A549 (cell line): ENCODE results near the gene IL5RA. TPM values are rescaled to one million over a fixed set of nuclear protein-coding genes. Genes with fewer than 3 reads are reported as not detected.

Source experiments
- ATAC-seq, 2 experiments: fragments of 200-7000 bp in 1 of 2; fragments of >200 bp in 1 of 2; cut with Nextera tagmentation in 1 of 2; cut with Tn5 transposase in 1 of 2; 3 replicates each; pipeline versions ENCODE4 v1.8.0 to v1.9.1; 2018 to 2020; ENCODE audit warnings: mild to moderate bottlenecking in 1 of 2, moderate library complexity in 1 of 2
- CTCF ChIA-PET: fragments of 300-600 bp; sonication (Branson Sonifier 250); formaldehyde crosslinking; extraction: SDS; loops from one replicate; lab custom pipeline; 2021; ENCODE audit warnings: antibody characterized with exemption, inconsistent platforms; lab: Yijun Ruan, JAX
- POLR2A ChIA-PET: fragments of 350-600 bp; formaldehyde crosslinking; extraction: SDS; loops from one replicate; lab custom pipeline; 2021; ENCODE audit warnings: antibody characterized with exemption, inconsistent platforms; lab: Yijun Ruan, JAX
- DNase-seq, 2 experiments: peaks; one replicate each; pipeline versions ENCODE4 v3.0.0 to v3.0.0-alpha.2; 2011 to 2016; ENCODE audit warnings: low read depth in 1 of 2, low spot score in 1 of 2
- FAIRE-seq: peaks from 2 replicates; lab custom pipeline; 2011; peaks lifted over from hg19 to GRCh38; lab: Jason Lieb, UNC
- H3K27ac ChIP-seq, 2 experiments: fragments of >200 bp; sonication (Bioruptor Twin); formaldehyde crosslinking; 3 replicates each; pipeline ENCODE4 v1.5.1; 2016 to 2017
- H3K4me1 ChIP-seq: fragments of >200 bp; sonication (Bioruptor Twin); formaldehyde crosslinking; 3 replicates; pipeline ENCODE4 v1.6.1; 2016
- H3K4me2 ChIP-seq: fragments of >200 bp; sonication (Bioruptor Twin); formaldehyde crosslinking; 3 replicates; pipeline ENCODE4 v1.6.1; 2016
- H3K4me3 ChIP-seq: fragments of >200 bp; sonication (Bioruptor Twin); formaldehyde crosslinking; 3 replicates; pipeline ENCODE4 v1.5.1; 2016
- H3K9me3 ChIP-seq: fragments of >200 bp; sonication (Bioruptor Twin); formaldehyde crosslinking; 3 replicates; pipeline ENCODE4 v1.6.1; 2016
- CBX2 ChIP-seq: fragments of 200-600 bp; sonication (generic); IDR thresholded peaks from 2 replicates; pipeline ENCODE4 v1.6.1; 2016; ENCODE audit warnings: low read depth, mild to moderate bottlenecking, borderline replicate concordance
- CBX8 ChIP-seq: fragments of 200-600 bp; sonication (generic); IDR thresholded peaks from 2 replicates; pipeline ENCODE4 v1.6.1; 2016
- CHD2 ChIP-seq: fragments of 150-350 bp; IDR thresholded peaks from 2 replicates; pipeline ENCODE4 v1.6.1; 2014; ENCODE audit warnings: low read length; ENCODE audit not compliant: partially characterized antibody
- EP300 ChIP-seq, 2 experiments: fragments of >200 bp; sonication (Bioruptor Twin); formaldehyde crosslinking; IDR thresholded peaks; 2 replicates in 1 of 2; 3 replicates in 1 of 2; pipeline ENCODE4 v1.6.1; 2016 to 2017
- HOXA7 ChIP-seq: fragments of 250-450 bp; sonication (Bioruptor Pico); IDR thresholded peaks from 2 replicates; pipeline ENCODE4 v1.5.0; 2020; ENCODE audit warnings: mild to moderate bottlenecking, moderate library complexity
- HOXB13 ChIP-seq: fragments of 250-450 bp; sonication (Bioruptor Pico); IDR thresholded peaks from 2 replicates; pipeline ENCODE4 v1.5.0; 2020; ENCODE audit warnings: low read depth, mild to moderate bottlenecking, moderate library complexity
- HOXB5 ChIP-seq: fragments of 250-450 bp; sonication (Bioruptor Pico); IDR thresholded peaks from 2 replicates; pipeline ENCODE4 v1.5.0; 2020; ENCODE audit warnings: mild to moderate bottlenecking, moderate library complexity
- JUNB ChIP-seq: fragments of >200 bp; sonication (Bioruptor Twin); formaldehyde crosslinking; IDR thresholded peaks from 2 replicates; pipeline ENCODE4 v1.6.1; 2016
- KDM1A ChIP-seq: fragments of 200-600 bp; sonication (generic); IDR thresholded peaks from 2 replicates; pipeline ENCODE4 v1.6.1; 2016; ENCODE audit warnings: low read depth, mild to moderate bottlenecking
- KDM5A ChIP-seq: fragments of 200-600 bp; sonication (generic); IDR thresholded peaks from 2 replicates; pipeline ENCODE4 v1.6.1; 2016; ENCODE audit warnings: antibody characterized with exemption, mild to moderate bottlenecking
- MYC ChIP-seq: IDR thresholded peaks from 2 replicates; pipeline ENCODE4 v1.6.1; 2012; ENCODE audit warnings: mild to moderate bottlenecking, inconsistent platforms, low read length, improper control_type of control experiment, borderline replicate concordance
- NR3C1 ChIP-seq: fragments of >200 bp; sonication (Bioruptor Twin); formaldehyde crosslinking; IDR thresholded peaks from 3 replicates; pipeline ENCODE4 v1.6.1; 2017
- SMC3 ChIP-seq: fragments of >200 bp; sonication (Bioruptor Twin); formaldehyde crosslinking; IDR thresholded peaks from 3 replicates; pipeline ENCODE4 v1.6.1; 2018; ENCODE audit warnings: inconsistent platforms
- SREBF2 ChIP-seq: fragments of 450-650 bp; IDR thresholded peaks from 2 replicates; pipeline ENCODE4 v1.6.1; 2014; ENCODE audit warnings: mild to moderate bottlenecking, moderate library complexity
- TFCP2L1 ChIP-seq: fragments of 250-450 bp; sonication (Bioruptor Pico); IDR thresholded peaks from 2 replicates; pipeline ENCODE4 v1.5.0; 2021; ENCODE audit warnings: mild to moderate bottlenecking
- ZC3H11A ChIP-seq: fragments of 450-650 bp; IDR thresholded peaks from 2 replicates; pipeline ENCODE4 v1.6.1; 2014; ENCODE audit warnings: antibody characterized with exemption, mild to moderate bottlenecking
- ZNF302 ChIP-seq: fragments of 250-450 bp; sonication (Bioruptor Pico); IDR thresholded peaks from 2 replicates; pipeline ENCODE4 v1.9.0; 2021; ENCODE audit warnings: inconsistent platforms, mild to moderate bottlenecking, moderate library complexity
- WGBS: methylation state at CpG from one replicate; pipeline ENCODE4 v1.1.6; 2017; ENCODE audit errors: missing lambda C conversion rate; 5-methylcytosine and 5-hydroxymethylcytosine counted together
- polyA plus RNA-seq, 4 experiments: library from polyadenylated mRNA; depleted of rRNA in 3 of 4; stranded (reverse); fragments of >200 nt; fragmentation: RNase III in 1 of 4; extraction: RNeasy Plus Mini Kit Qiagen cat#74134 plus additional on column Dnase treatment in 1 of 4; gene quantifications; 2 replicates in 3 of 4; 3 replicates in 1 of 4; pipeline ENCODE4 v1.2.3, GENCODE V29; 2011 to 2017
- TF ChIP-seq, protein P1 (sequence below): fragments of >200 bp; sonication (Bioruptor Twin); formaldehyde crosslinking; IDR thresholded peaks from 3 replicates; pipeline ENCODE4 v1.6.1; 2016
- TF ChIP-seq, protein P2 (sequence below): IDR thresholded peaks from 2 replicates; pipeline ENCODE4 v1.6.1; 2012
- TF ChIP-seq, protein P3 (sequence below): fragments of 250-450 bp; sonication (Bioruptor Pico); IDR thresholded peaks from 2 replicates; pipeline ENCODE4 v1.5.0; 2020; ENCODE audit warnings: low read depth, mild to moderate bottlenecking, moderate library complexity
- TF ChIP-seq, protein P4 (sequence below): fragments of 200-600 bp; sonication (generic); IDR thresholded peaks from 2 replicates; pipeline ENCODE4 v1.6.1; 2016; ENCODE audit warnings: antibody characterized with exemption, mild to moderate bottlenecking, moderate library complexity

Gene IL5RA
- polyA plus RNA-seq, 2 of the 4 experiments (the other 2 are of a cell fraction): not detected

DNA sequence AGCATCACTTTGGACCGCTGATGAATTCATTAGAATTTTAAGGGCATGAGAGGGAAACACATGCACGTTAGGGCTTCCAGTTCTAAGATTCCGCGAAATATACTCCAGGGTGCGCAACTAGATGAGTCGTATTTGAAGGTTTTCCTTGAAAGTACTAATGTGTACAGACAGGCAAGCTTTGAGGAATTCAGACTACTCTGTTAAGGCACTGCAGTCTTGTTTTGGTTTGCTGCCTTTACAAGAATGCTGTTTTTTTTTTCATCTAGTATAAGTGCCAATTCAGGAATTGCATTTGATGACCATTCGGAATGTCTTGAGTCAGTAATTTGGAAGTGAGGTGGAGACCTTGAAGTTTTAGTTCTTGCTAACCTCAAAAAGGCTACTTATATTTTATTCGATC, 35.7 kb upstream of the IL5RA start:
- no peak for ATAC-seq
- DNase-seq: no peak
- Histone ChIP-seq H3K4me2 (no peak overlapping the region), H3K4me1 (peaks cover 9% of the 10 kb centered on the region; the same call in 2 of the 3 replicates), H3K4me3 (no peak overlapping the region), H3K9me3 (no peaks in the 10 kb centered on the region), H3K27ac (no peak overlapping the region)
- ChIA-PET CTCF (interaction anchor here (1.6 kb wide), 1 partner anchor 13 kb away, joined by 5 read pairs; no protein-coding TSS in a partner anchor), POLR2A (no interaction called here)
- 96% methylated on average over 8 of the region's 8 CpGs for WGBS
- FAIRE-seq: no peak
- TF ChIP-seq, protein P1, sequence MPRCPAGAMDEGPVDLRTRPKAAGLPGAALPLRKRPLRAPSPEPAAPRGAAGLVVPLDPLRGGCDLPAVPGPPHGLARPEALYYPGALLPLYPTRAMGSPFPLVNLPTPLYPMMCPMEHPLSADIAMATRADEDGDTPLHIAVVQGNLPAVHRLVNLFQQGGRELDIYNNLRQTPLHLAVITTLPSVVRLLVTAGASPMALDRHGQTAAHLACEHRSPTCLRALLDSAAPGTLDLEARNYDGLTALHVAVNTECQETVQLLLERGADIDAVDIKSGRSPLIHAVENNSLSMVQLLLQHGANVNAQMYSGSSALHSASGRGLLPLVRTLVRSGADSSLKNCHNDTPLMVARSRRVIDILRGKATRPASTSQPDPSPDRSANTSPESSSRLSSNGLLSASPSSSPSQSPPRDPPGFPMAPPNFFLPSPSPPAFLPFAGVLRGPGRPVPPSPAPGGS: no peak
- no peak for TF ChIP-seq HOXA7
- TF ChIP-seq, protein P2, sequence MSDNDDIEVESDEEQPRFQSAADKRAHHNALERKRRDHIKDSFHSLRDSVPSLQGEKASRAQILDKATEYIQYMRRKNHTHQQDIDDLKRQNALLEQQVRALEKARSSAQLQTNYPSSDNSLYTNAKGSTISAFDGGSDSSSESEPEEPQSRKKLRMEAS: no peak
- TF ChIP-seq JUNB: no peak

DNA sequence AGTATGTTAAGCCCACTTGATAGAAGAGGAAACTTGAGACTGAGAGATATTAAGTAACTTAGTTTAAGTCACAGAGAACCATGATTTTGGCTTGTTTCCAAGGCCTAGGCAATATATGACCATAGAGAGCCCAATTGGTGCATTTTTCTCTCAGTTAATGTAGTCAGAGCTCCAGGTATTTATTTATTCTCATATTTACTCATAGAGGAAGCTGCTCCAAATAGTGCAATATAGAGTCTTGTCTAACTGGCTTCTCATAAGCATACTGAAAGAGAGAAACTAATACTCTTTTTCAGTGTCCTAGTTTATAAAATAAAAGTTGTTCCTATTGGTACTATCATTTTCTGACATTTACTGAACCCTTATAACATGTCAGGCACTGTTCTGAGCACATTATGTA, 31.8 kb upstream of the IL5RA start:
- no peak for TF ChIP-seq ZNF302 (CRISPR knock-in tag)
- TF ChIP-seq TFCP2L1 (CRISPR knock-in tag): no peak
- TF ChIP-seq, protein P3, sequence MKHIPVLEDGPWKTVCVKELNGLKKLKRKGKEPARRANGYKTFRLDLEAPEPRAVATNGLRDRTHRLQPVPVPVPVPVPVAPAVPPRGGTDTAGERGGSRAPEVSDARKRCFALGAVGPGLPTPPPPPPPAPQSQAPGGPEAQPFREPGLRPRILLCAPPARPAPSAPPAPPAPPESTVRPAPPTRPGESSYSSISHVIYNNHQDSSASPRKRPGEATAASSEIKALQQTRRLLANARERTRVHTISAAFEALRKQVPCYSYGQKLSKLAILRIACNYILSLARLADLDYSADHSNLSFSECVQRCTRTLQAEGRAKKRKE: no peak
- TF ChIP-seq KDM1A: no peak
- TF ChIP-seq HOXA7: no peak
- no peak for TF ChIP-seq JUNB
- no peak for TF ChIP-seq CBX2
- TF ChIP-seq EP300 (IDR thresholded peaks at IDR 0.05): no peak
- TF ChIP-seq, protein P2: no peak
- no peak for TF ChIP-seq NR3C1
- no peak for TF ChIP-seq CHD2
- TF ChIP-seq CBX8: no peak
- TF ChIP-seq, protein P1: no peak
- TF ChIP-seq HOXB5 (CRISPR knock-in tag): no peak
- no peak for TF ChIP-seq MYC
- no peak for TF ChIP-seq SREBF2
- TF ChIP-seq ZC3H11A: no peak
- TF ChIP-seq KDM5A: no peak
- TF ChIP-seq HOXB13 (CRISPR knock-in tag): no peak
- Histone ChIP-seq H3K9me3 (no peaks in the 10 kb centered on the region), H3K27ac (no peak overlapping the region), H3K4me2 (no peak overlapping the region), H3K4me1 (no peaks in the 10 kb centered on the region), H3K4me3 (no peak overlapping the region)
- ChIA-PET CTCF (interaction anchor here (1.4 kb wide), 1 partner anchor 21 kb away, joined by 3 read pairs; no protein-coding TSS in a partner anchor), POLR2A (no interaction called here)
- ATAC-seq: no peak
- no peak for DNase-seq
- FAIRE-seq: no peak

DNA sequence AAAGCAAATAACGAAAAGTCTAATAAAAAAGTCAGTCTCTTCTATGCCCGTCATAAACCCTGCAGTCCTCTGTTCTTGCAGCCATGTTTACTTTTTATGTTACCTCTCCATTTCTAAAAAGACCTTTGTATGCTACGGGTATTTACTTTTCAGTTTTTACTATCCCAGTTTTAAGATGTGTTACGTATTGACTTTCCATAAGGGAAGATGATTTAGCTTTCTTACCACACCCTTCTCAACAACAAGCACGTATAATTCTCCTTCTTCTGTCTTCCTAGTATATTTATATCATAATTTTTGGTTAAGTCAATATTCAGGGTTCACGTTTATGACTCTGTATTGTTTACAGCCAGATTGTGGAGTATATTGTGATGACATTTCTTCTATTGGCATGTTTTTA, 27.4 kb upstream of the IL5RA start:
- FAIRE-seq: no peak
- POLR2A ChIA-PET: no interaction called here
- CTCF ChIA-PET: no interaction called here
- no peak for ATAC-seq
- Histone ChIP-seq H3K4me2 (no peak overlapping the region), H3K9me3 (no peaks in the 10 kb centered on the region), H3K27ac (no peak overlapping the region), H3K4me3 (no peak overlapping the region), H3K4me1 (no peaks in the 10 kb centered on the region)
- TF ChIP-seq, protein P4, sequence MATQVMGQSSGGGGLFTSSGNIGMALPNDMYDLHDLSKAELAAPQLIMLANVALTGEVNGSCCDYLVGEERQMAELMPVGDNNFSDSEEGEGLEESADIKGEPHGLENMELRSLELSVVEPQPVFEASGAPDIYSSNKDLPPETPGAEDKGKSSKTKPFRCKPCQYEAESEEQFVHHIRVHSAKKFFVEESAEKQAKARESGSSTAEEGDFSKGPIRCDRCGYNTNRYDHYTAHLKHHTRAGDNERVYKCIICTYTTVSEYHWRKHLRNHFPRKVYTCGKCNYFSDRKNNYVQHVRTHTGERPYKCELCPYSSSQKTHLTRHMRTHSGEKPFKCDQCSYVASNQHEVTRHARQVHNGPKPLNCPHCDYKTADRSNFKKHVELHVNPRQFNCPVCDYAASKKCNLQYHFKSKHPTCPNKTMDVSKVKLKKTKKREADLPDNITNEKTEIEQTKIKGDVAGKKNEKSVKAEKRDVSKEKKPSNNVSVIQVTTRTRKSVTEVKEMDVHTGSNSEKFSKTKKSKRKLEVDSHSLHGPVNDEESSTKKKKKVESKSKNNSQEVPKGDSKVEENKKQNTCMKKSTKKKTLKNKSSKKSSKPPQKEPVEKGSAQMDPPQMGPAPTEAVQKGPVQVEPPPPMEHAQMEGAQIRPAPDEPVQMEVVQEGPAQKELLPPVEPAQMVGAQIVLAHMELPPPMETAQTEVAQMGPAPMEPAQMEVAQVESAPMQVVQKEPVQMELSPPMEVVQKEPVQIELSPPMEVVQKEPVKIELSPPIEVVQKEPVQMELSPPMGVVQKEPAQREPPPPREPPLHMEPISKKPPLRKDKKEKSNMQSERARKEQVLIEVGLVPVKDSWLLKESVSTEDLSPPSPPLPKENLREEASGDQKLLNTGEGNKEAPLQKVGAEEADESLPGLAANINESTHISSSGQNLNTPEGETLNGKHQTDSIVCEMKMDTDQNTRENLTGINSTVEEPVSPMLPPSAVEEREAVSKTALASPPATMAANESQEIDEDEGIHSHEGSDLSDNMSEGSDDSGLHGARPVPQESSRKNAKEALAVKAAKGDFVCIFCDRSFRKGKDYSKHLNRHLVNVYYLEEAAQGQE: no peak
- no peak for TF ChIP-seq SMC3
- no peak for TF ChIP-seq CBX8
- no peak for TF ChIP-seq CHD2
- TF ChIP-seq, protein P1: no peak
- 85% methylated on average over 6 of the region's 6 CpGs for WGBS
- DNase-seq: no peak
